T1000 (cell line): ENCODE data around the gene VARS2.
A peak's percentile ranks its signal among the peaks of the same experiment; 100 is the strongest.

Experiments
- DNase-seq: peaks from one replicate; lab custom pipeline; 2025; ENCODE audit warnings: mixed read lengths; lab: John Stamatoyannopoulos, UW

VARS2 gene

DNA sequence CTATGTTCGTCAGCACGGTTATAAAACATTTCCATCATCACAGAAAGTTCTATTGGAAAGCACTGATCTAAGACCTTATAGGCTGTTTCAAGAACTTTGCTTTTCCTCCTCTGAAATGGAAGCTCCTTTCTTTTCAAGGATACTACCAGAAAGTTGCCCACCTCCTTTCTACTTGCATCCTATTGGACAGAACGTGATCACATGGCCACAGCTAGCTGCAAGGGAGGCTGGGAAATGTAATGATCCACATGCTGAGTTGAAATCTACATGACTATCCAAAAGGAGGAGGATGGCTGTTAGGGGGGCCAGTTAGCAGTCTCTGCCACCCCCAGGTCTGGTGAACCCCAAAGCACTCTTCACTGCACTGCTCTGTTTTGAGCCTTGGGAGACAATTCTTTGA lies 14.6 kb downstream of the VARS2 start:
- no peak for DNase-seq

- DNase-seq = no peak
Measured at GRCh38 chr6:30930506-30930905, 16.5 kb downstream of the VARS2 start.

GRCh38 chr6:30931272-30931671 lies 17.2 kb downstream of the VARS2 start:
- no peak for DNase-seq

- no peak for DNase-seq
Measured at GRCh38 chr6:30931969-30932645, 18.1 kb downstream of the VARS2 start, which contains the start of gene SFTA2. TSS of gene SFTA2 (minus strand) at chr6:30932170. CDS start at chr6:30932096, 74 bp downstream.

GRCh38 chr6:30932665-30933365 lies 18.8 kb downstream of the VARS2 start:
- no peak for DNase-seq

GRCh38 chr6:30935018-30935417 lies 21.0 kb downstream of the VARS2 start:
- DNase-seq = no peak

DNA sequence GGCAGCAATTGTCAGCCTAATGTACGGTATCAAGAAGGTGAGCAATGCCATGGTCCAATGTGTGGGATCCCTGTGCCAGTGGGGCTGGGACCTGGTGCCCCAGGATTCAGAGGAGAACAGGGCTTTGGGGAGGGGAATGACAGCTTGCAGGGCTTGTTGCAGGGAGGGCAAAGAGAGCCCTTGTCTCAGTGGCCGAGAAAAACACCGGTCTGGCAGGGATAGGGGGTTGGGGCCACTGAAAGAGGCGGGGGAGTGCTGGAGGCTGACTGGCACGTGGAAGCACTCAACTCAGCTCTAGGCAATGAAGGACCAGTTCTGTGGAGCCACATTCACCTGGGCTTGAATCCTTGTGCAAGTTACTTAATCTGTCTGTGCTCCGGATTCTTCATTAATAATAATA lies 23.2 kb downstream of the VARS2 start:
- no peak for DNase-seq

DNA sequence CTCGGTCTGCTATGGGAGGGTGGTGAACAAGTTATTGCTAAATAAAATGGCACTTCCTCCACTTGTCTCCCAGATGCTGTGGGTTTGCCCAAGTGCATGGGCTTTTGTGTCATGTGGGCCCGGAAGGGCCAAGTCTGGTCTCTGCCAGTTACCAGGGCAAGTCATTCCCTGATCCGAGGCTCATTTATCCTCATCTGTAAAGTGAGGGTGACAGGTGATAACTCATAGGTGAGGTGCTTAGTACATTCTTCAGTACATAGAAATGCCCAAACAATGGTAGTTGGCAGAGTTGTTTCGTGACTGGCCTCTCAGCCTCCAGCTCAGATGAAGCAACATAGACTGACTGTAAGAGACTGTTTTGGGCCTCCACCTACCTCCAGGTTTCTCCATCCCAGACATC lies 24.7 kb downstream of the VARS2 start:
- no peak for DNase-seq

DNA sequence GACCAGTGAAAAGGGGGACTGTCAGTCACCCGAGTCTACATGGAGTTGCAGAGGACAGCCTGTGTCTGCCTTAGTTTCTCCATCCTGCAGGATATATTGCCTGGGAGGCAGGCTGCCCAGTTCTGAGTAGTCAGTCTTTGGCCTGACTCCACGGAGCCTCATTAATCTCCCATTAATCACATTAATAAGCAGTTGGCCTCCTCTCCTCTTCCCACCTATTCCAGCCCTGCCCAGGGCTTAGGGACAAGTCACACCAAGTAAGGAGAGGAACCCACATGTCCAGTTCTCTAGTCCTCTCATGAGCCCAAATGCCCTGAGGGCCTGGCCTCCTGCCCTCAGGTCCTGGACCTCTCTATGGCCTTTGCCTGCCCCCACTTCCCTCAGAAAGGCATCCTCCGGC lies 25.4 kb downstream of the VARS2 start:
- no peak for DNase-seq

- DNase-seq = no peak
Measured at GRCh38 chr6:30940361-30940986, 26.4 kb downstream of the VARS2 start, which contains the start of gene MUCL3. TSS of gene MUCL3 (plus strand) at chr6:30940973. CDS start at chr6:30941000, 27 bp downstream.

DNA sequence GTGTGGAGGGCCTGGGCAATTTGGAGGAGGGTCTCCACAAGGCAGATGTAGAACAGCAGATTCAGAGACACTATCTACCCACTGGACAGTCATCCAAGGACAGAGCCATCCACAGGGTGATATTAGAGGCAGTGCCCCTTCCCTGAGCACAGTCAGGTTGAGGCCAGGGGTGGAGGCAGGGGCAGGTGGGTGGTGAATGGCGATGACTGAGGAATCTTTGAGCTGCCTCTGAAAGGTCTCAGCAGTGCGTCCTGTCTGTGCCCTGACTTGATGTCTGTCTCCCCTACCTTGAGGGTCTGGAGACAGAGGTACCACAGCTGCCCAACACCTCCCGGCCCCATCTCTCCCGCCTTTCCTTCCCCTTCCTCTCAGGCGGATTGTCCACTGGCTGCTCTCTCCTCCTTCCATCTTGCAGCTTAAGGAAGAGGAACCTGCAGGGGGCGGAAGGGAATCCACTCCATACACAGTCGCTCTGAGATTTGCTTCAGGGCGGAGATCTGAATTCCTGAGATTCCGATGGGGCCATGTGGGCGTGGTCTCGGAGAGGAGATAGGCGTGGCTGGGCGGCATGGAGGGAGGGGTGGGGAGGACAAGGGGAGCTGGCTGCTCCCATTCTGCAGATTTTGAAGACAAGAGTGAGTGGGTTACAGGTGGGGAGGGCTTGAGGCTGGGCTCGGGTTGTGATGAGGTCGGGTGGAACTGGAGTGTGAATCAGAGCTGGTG lies 28.5 kb downstream of the VARS2 start:
- peak; percentile 66 for DNase-seq

- no peak for DNase-seq
Measured at GRCh38 chr6:30944051-30944450, 30.0 kb downstream of the VARS2 start.

- no peak for DNase-seq
Measured at GRCh38 chr6:30945281-30945680, 31.2 kb downstream of the VARS2 start.

- no peak for DNase-seq
Measured at GRCh38 chr6:30947231-30947630, 33.2 kb downstream of the VARS2 start.

DNA sequence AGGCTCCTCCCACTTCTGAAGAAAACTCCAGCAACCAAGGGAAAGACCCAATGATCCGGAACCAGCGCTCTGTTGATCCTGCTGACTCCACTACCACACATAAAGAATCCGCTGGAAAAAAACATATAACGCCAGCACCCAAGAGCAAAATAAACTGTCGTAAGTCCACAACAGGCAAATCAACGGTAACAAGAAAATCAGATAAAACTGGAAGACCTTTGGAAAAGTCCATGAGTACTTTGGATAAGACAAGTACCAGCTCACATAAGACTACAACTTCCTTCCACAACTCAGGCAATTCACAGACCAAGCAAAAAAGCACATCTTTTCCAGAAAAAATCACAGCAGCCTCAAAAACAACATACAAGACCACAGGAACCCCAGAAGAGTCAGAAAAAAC lies 34.8 kb downstream of the VARS2 start:
- DNase-seq = no peak

- DNase-seq = no peak
Measured at GRCh38 chr6:30951907-30952469, 38.0 kb downstream of the VARS2 start.

DNA sequence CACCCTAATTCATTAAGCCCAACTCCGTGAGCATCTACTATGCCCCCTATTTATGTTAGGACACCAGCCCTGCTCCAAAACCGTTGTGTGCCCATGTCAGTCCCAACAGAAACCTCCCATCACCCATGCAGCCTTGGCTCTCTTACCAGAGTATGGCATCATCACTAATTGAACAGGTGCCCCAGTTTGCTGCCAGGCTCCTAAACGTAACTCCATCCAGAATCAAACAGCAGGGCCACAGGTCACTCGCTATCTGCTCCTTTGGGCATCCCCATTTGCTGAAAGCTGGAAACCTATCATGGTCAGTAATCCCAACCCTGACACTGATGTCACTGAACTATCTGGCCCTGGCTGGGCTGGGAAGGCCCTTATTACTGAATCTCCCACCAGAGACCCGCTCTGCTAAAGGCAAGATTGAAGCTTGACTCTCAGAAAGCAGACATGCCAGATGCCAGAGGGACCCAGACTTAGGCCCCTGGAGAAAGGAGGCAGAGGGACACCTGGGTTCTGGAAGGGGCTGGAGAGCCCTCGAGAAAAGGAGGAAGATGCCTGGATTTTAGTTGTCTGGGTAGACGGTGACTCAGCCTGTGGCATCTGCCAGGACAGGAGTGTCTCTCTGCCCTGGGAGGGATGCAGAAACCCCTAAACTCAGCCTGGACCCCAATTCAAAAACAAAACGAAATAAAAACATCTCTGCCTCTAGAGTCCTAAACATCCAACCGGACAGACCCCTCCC lies 40.8 kb downstream of the VARS2 start:
- no peak for DNase-seq

- no peak for DNase-seq
Measured at GRCh38 chr6:30955367-30956042, 41.5 kb downstream of the VARS2 start.

- no peak for DNase-seq
Measured at GRCh38 chr6:30957716-30958115, 43.7 kb downstream of the VARS2 start.

DNA sequence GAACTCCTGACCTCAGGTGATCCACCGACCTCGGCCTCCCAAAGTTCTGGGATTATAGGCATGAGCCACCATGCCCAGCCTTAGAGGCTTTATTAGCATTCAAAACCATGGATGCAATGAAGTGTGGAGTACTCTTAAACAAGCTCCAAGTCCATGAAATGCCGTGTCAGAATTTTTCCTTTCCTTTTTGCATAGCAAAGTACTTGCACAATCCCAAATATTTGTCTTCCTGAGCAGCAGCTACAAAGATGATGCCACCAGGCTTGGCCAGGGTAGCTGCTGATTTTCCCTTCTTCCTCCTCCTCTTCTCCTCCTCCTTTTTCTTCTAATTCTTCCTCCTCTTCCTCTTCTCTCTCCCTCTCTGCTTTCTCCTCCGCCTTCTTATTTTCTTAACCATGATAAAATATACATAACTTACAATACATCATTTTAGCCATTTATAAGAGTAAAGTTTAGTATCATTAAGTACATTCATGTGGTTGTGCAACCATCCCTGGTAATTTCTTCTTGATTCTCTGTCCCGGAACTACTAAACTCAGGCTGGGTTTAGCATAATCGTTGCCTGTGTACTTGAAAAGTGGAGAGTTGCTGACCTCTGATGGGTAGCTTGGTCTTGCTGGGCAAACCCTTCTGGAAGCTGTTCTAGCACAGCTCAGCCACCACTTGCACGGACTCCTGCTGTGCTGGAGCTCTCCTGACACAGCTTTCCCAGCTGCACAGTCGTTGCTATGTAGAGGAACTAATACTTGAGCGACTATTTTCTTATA lies 47.1 kb downstream of the VARS2 start:
- no peak for DNase-seq
